ENCODE measurements around the gene KPNA6.

The KPNA6 gene

DNA sequence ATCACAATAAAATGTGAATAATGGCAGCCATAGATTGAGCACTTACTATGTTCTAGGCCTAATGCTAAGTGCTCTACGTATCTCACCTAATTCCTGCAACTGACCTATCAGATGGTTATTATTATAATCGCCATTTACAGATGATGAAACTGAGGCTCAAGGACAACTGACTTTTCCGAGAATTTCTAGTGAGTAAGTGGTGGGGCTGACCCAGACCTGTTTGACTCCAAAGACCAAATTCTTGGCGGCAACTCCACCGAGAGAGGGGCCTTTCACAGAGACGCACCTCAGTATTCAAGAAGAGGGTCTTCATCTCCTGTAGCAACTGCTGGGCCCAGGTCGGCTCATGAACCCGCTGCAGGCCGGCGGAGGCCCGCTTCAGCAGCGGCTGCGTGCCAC is 113.7 kb downstream of the KPNA6 start:
- no peak for FAIRE-seq

GRCh38 chr1:32221980-32222755 is 114.3 kb downstream of the KPNA6 start, which contains the start of the genes EIF3I and TMEM234:
Gene EIF3I (plus strand): TSS chr1:32222407. CDS start chr1:32222442, 35 bp downstream.
Gene TMEM234 (minus strand): TSS chr1:32222353. CDS start chr1:32222322, 31 bp downstream.
- FAIRE-seq = peak; percentile 68

GRCh38 chr1:32223683-32224082 is 115.8 kb downstream of the KPNA6 start:
- FAIRE-seq = no peak

DNA sequence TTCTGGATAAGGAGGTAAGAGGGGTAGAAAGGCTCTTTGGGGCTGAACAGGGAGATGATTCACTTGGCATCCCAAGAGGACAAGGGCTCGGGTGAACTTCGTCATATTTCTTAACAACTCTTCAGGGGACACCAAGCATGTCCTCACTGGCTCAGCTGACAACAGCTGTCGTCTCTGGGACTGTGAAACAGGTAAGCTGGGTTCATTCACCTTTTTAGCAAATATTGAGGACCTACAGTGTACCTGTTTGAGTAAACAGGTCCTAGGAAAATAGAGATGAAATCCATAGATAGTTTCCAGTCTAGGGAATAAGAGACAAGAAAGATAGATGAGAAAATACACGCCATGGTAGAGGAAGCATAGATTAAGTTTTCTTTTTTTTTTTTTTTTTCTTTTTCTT is 116.4 kb downstream of the KPNA6 start:
- no peak for FAIRE-seq
